Measurements from ENCODE around the gene LSAMP.

DNA sequence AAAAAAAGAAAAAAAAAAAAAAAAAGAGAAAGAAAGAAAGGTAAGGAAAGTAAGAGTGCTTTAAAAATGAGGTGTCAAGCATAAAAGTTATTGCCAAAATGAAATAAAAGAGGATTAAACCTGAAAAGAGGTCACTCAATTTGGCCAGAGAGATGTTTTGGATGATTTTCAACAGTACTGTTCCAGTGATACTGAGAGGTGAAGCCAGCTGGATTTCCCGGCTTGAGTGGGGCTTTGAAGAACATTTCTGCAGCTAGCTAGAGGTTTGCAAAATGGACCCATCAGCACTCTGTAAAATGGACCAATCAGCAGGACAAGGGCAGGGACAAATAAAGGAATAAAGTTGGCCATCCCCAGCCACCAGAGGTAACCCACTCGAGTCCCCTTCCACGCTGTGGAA is 128.5 kb downstream of the LSAMP start:
- TF ChIP-seq EP300 (IDR thresholded peaks at IDR 0.05; ENCODE audit: borderline replicate concordance in 1 of 2, low read depth in 1 of 2, low read length in 1 of 2) (no peak), EZH2phosphoT487 (IDR thresholded peaks at IDR 0.05; ENCODE audit: borderline replicate concordance, low read depth) (no peak), YY1 (IDR thresholded peaks at IDR 0.05; ENCODE audit: low read depth) (no peak)

Measured in SK-N-SH (cell line).